PC-9 (cell line): ENCODE measurements around the gene TMA7B. TPM values are rescaled to one million over a fixed set of nuclear protein-coding genes. Genes with fewer than 3 reads are reported as not detected.

ENCODE experiments used
- BruUV-seq: library from RNA; stranded (reverse); fragments of 400-500 nt; replicated peaks from 2 replicates; lab custom pipeline; 2021; lab: Mats Ljungman, UMichigan
- CTCF ChIA-PET: fragments of 300-600 bp; sonication (Branson Sonifier 250); formaldehyde crosslinking; loops from one replicate; lab custom pipeline; 2022; ENCODE audit warnings: antibody characterized with exemption; lab: Charles Lee
- POLR2A ChIA-PET: fragments of 300-600 bp; sonication (Branson Sonifier 250); formaldehyde crosslinking; loops from one replicate; lab custom pipeline; 2022; ENCODE audit warnings: antibody characterized with exemption; ENCODE audit not compliant: unreplicated experiment; lab: Charles Lee
- DNase-seq, 2 experiments: peaks; one replicate each; pipeline versions ENCODE4 v3.0.0 to v3.0.0-alpha.2; 2015 to 2022; ENCODE audit warnings: mixed read lengths in 1 of 2
- H2AFZ ChIP-seq: fragments of 200-600 bp; sonication (generic); 2 replicates; pipeline ENCODE4 v1.8.1; 2017; ENCODE audit warnings: antibody characterized with exemption
- H3F3A ChIP-seq: fragments of 200-600 bp; sonication (generic); 2 replicates; pipeline ENCODE4 v1.8.1; 2017; ENCODE audit warnings: antibody characterized with exemption, mild to moderate bottlenecking, low read depth; ENCODE audit not compliant: insufficient read depth
- H3K27ac ChIP-seq: fragments of 200-600 bp; sonication (generic); 2 replicates; pipeline ENCODE4 v1.6.1; 2016; ENCODE audit warnings: mixed run types
- H3K27me3 ChIP-seq: fragments of 200-600 bp; sonication (generic); 2 replicates; pipeline ENCODE4 v1.6.1; 2016; ENCODE audit warnings: low read depth, mixed run types; ENCODE audit not compliant: insufficient read depth
- H3K36me3 ChIP-seq: fragments of 200-600 bp; sonication (generic); 2 replicates; pipeline ENCODE4 v1.6.1; 2016; ENCODE audit warnings: low read depth, mixed run types
- H3K4me1 ChIP-seq: fragments of 200-600 bp; sonication (generic); replicated peaks from 2 replicates; pipeline ENCODE4 v1.6.1; 2016; ENCODE audit warnings: mixed run types; ENCODE audit not compliant: insufficient read depth
- H3K4me2 ChIP-seq: fragments of 200-600 bp; sonication (generic); 2 replicates; pipeline ENCODE4 v1.6.1; 2017; ENCODE audit warnings: mixed run types
- H3K4me3 ChIP-seq: fragments of 200-600 bp; sonication (generic); 2 replicates; pipeline ENCODE4 v1.6.1; 2016; ENCODE audit warnings: mixed run types
- H3K79me2 ChIP-seq: fragments of 200-600 bp; sonication (generic); 2 replicates; pipeline ENCODE4 v1.6.1; 2017; ENCODE audit warnings: low read depth, mixed run types
- H3K9me2 ChIP-seq: fragments of 200-600 bp; sonication (generic); 2 replicates; pipeline ENCODE4 v1.8.1; 2017; ENCODE audit warnings: mild to moderate bottlenecking; ENCODE audit not compliant: insufficient read depth
- H3K9me3 ChIP-seq: fragments of 200-600 bp; sonication (generic); 2 replicates; pipeline ENCODE4 v1.8.1; 2016; ENCODE audit warnings: low read depth; ENCODE audit not compliant: insufficient read depth
- H4K20me1 ChIP-seq: fragments of 200-600 bp; sonication (generic); 2 replicates; pipeline ENCODE4 v1.8.1; 2017; ENCODE audit not compliant: insufficient read depth
- CTCF ChIP-seq: fragments of 200-600 bp; sonication (generic); conservative IDR thresholded peaks from 2 replicates; pipeline ENCODE4 v1.6.1; 2017; ENCODE audit warnings: mixed run types, antibody characterized with exemption, mild to moderate bottlenecking, moderate library complexity
- EZH2 ChIP-seq: fragments of 200-600 bp; sonication (generic); IDR thresholded peaks from 2 replicates; pipeline ENCODE4 v1.8.0; 2017; ENCODE audit warnings: antibody characterized with exemption, low read depth
- intact Hi-C: fragments of 100-400 bp; cut with micrococcal nuclease; formaldehyde crosslinking; loops from one replicate; pipeline ENCODE4 v1.10.0; 2022; ENCODE audit not compliant: unreplicated experiment
- total RNA-seq: library from RNA; stranded (reverse); gene quantifications from 2 replicates; pipeline ENCODE4 v1.2.3, GENCODE V29; 2021

Gene TMA7B
- total RNA-seq, 1 experiment from 2014 or later: not detected

DNA sequence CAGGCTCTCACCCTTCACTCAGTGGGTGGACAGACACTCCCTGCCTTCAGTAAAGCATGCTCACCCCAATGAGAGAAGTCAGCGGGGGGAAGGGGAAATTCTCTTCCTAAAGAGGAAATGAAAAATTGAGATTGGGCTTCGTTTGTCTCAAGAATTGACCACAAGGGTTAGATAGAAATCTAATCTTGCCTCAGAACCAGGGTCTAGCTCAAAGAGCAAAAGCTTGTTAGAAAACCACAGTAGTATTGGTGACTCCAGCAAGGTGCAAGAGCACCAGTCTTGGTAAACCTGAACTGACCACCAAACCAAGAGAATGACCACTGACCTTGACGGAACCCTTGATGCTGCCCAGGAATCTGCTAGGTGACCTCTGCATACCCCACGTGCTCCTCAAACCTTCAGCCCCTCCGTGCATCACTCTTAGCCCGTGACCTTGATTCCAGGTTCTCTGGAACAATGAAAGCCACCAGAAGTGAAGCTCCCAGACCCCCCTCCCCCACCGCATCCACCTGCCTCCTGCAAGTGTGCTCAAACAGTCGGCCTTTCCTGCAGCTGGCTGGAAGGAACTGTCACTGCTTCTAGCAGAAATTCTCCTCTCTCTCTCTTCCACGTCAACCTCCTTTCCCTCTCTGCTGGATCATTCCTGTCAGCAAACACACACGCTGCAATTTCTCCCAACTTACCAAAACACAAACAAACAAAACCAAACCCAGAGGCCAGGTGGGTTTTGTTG is 3.1 kb upstream of the TMA7B start:
- CTCF ChIA-PET: no interaction called here

DNA sequence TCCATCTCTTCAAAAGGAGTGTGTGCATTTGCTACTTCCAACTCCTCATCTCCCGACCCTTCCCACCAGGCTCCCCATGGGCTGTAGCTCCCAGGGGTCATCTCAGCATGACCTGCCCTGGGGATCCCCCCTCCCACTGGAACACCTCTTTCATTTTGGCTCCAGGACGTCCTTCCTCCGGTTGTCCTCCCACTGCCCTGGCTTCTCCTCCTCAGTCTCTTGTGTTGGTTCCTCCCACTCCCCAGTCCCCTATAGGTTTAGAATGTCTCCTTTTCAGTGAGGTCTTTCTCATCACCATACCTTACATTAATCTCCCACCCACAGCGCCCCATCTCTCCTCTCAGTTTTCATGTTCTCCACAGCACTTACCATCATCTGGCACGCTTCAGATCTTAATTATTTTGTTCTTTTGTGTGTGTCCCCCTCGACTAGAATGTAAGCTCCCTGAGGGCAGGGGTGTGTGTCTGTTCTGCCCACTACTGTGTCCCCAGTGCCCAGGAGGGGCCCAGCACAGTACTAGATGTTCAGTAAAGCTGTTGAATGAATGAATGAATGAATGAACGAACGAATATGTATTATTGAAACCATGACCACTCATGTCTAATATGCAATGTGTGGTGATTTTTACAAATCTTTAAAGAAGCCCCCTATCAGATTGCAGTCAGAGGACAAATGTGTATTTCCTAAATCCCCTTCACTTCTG is 2.0 kb upstream of the TMA7B start:
- CTCF ChIA-PET: no interaction called here

More for the DNA sequence above, 3.1 kb upstream of the TMA7B start:
- TF ChIP-seq EZH2: no peak
- TF ChIP-seq CTCF: no peak
- Histone ChIP-seq H4K20me1 (no peaks in the 10 kb centered on the region), H3K4me2 (no peak overlapping the region), H3K27me3 (peaks cover 28% of the 10 kb centered on the region), H3K36me3 (no peaks in the 10 kb centered on the region), H2AFZ (no peak overlapping the region), H3K9me3 (no peaks in the 10 kb centered on the region), H3K4me3 (no peak overlapping the region), H3K4me1 (no peaks in the 10 kb centered on the region), H3K79me2 (no peaks in the 10 kb centered on the region), H3F3A (no peaks in the 10 kb centered on the region), H3K9me2 (no peaks in the 10 kb centered on the region; the same call in 1 of the 2 replicates), H3K27ac (no peak overlapping the region)
- POLR2A ChIA-PET: no interaction called here
- no peak for DNase-seq
- intact Hi-C loops: no loop called here
- BruUV-seq: no TSS peak

More for the DNA sequence above, 2.0 kb upstream of the TMA7B start:
- no peaks in the 10 kb centered on the region for H4K20me1 ChIP-seq
- H2AFZ ChIP-seq: no peak overlapping the region
- DNase-seq: no peak
- no peaks in the 10 kb centered on the region for H3F3A ChIP-seq
- no peak overlapping the region for H3K27ac ChIP-seq
- H3K4me2 ChIP-seq: no peak overlapping the region
- TF ChIP-seq EZH2: no peak
- no peak for TF ChIP-seq CTCF
- H3K79me2 ChIP-seq: no peaks in the 10 kb centered on the region
- intact Hi-C loops: no loop called here
- no peaks in the 10 kb centered on the region; the same call in 1 of the 2 replicates for H3K9me2 ChIP-seq
- H3K27me3 ChIP-seq: peaks cover 26% of the 10 kb centered on the region
- no peak overlapping the region for H3K4me3 ChIP-seq
- no peaks in the 10 kb centered on the region for H3K4me1 ChIP-seq
- POLR2A ChIA-PET: no interaction called here
- no peaks in the 10 kb centered on the region for H3K9me3 ChIP-seq
- H3K36me3 ChIP-seq: no peaks in the 10 kb centered on the region
- no TSS peak for BruUV-seq
